GM12874 (cell line): ENCODE measurements around the gene DAPK1.

Source experiments
- TF ChIP-seq, protein P1 (sequence below): IDR thresholded peaks from 2 replicates; pipeline ENCODE4 v1.5.1; 2011; ENCODE audit warnings: low read depth, mild to moderate bottlenecking, control low read depth, low read length, moderate library complexity; ENCODE audit not compliant: insufficient read depth

DAPK1 gene

DNA sequence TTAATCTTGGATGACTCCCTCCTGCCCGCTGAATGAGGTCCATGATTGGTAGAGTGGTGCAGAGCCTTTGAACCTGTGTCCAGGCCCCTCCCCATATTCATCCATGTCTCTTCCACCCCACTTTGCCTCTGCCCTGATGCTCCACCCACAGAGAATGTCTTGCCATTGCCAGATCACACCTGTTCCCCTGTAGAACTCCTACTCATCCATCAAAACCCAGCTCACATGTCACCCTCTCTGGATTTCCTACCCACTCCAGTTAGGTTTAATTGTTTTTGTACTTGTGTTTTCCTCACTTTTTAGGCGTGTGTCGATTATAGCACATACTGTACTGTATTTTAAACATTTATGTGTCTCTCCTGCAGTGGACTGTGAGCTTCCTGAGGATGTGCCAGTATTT lies 121.3 kb downstream of the DAPK1 start:
- TF ChIP-seq, protein P1, sequence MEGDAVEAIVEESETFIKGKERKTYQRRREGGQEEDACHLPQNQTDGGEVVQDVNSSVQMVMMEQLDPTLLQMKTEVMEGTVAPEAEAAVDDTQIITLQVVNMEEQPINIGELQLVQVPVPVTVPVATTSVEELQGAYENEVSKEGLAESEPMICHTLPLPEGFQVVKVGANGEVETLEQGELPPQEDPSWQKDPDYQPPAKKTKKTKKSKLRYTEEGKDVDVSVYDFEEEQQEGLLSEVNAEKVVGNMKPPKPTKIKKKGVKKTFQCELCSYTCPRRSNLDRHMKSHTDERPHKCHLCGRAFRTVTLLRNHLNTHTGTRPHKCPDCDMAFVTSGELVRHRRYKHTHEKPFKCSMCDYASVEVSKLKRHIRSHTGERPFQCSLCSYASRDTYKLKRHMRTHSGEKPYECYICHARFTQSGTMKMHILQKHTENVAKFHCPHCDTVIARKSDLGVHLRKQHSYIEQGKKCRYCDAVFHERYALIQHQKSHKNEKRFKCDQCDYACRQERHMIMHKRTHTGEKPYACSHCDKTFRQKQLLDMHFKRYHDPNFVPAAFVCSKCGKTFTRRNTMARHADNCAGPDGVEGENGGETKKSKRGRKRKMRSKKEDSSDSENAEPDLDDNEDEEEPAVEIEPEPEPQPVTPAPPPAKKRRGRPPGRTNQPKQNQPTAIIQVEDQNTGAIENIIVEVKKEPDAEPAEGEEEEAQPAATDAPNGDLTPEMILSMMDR, result no peak

DNA sequence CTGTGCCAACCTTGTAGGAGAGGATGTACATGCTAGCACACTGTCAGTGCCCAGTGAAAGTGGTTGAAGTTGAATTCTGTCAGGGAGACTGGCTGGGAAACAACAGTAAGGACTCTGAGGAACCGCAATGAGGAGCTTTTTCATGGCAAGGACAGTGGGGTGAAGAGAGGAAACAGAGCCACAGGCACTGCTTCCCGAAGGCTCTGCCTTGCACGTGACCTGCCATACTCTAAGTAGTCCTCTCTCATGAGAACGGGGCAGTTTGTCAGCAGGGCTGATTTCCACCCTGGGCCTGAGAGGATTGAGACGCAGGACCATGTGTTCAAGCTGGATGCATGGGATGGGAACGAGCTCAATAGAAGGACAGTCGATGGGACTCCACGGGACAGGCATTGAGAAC lies 121.7 kb downstream of the DAPK1 start:
- TF ChIP-seq, protein P1, result no peak

DNA sequence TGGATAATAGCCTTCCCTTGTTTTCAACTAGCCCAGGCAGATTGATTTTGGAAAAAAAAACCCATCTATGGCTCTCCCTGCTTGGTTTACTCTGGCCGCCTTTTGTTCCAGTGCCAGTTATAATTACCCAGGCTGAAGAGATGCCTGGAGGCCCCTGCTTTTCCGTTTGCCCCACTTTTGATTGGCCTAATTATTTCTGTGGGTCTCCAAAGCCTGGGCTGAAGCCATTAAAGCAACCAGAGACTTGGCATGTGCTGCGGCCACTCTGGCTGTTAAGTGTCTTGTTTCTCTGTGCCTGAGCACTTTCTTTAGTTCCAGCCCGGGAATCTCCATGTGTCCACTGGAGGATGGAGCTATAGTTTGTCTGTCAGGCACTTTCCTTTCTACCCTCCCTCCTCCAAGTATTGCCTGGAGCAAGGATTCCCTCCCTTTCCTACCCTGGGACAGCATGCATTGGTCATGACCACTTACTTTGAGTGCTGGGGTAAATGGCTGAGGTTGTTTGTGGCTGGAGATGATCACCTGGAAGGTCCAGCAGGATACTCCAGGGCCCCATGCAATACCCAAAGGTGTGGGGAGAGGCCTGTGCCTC lies 123.2 kb downstream of the DAPK1 start:
- TF ChIP-seq, protein P1, result no peak

GRCh38 chr9:87622098-87622497 lies 124.4 kb downstream of the DAPK1 start:
- TF ChIP-seq, protein P1, result no peak

- TF ChIP-seq, protein P1, result no peak
These were observed 125.3 kb downstream of the DAPK1 start for GRCh38 chr9:87622923-87623322.

GRCh38 chr9:87628346-87628745 lies 130.7 kb downstream of the DAPK1 start:
- TF ChIP-seq, protein P1, result no peak

- TF ChIP-seq, protein P1, result no peak
These were observed 131.4 kb downstream of the DAPK1 start for GRCh38 chr9:87629104-87629503.

DNA sequence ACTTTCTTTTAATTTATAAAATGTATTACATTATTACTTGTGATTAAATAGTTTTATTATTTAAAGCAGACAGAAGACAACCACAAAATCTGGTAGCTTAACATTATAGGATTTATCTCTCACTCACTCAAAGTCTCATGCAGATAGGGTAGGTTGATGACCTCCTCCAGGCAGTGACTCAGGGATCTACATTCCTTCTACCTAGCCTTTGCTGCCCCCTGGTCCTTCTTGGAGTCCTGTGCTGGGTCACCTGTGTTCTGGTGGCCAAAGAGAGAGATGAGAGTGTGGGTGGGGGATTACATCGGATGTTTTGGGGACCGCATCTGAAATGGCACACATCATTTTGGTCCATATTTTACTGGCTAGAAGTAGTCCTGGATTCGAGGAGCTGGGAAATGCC lies 132.6 kb downstream of the DAPK1 start:
- TF ChIP-seq, protein P1, result no peak
